SU-DHL-6 (cell line): Measurements from ENCODE around the gene EMILIN2.

Experiments
- H2AFZ ChIP-seq: fragments of 200-600 bp; sonication (generic); 2 replicates; pipeline ENCODE4 v1.6.1; 2014; ENCODE audit warnings: low read depth, mild to moderate bottlenecking, moderate library complexity, mixed read lengths, antibody characterized with exemption, low read length; ENCODE audit not compliant: severe bottlenecking
- H3F3A ChIP-seq: fragments of 200-600 bp; shearing (Covaris generic); 2 replicates; pipeline ENCODE4 v1.6.0; 2016; ENCODE audit warnings: antibody characterized with exemption, mild to moderate bottlenecking; ENCODE audit not compliant: insufficient read depth
- H3K27ac ChIP-seq: fragments of 200-600 bp; sonication (generic); 2 replicates; pipeline ENCODE4 v1.5.1; 2016; ENCODE audit warnings: low read depth, mild to moderate bottlenecking, low read length, moderate library complexity, mixed read lengths
- H3K27me3 ChIP-seq: fragments of 200-600 bp; sonication (generic), shearing (Covaris generic); 2 replicates; pipeline ENCODE4 v1.6.0; 2014; ENCODE audit warnings: mild to moderate bottlenecking, low read length
- H3K36me3 ChIP-seq: fragments of 200-600 bp; sonication (generic); 2 replicates; pipeline ENCODE4 v1.6.1; 2014; ENCODE audit warnings: mild to moderate bottlenecking, low read length, mixed read lengths
- H3K4me2 ChIP-seq: fragments of 300-600, 200-600 bp; shearing (Covaris generic), sonication (generic); 2 replicates; pipeline ENCODE4 v1.6.0; 2014; ENCODE audit warnings: low read length, low read depth, mild to moderate bottlenecking; ENCODE audit not compliant: poor library complexity, severe bottlenecking
- H3K4me3 ChIP-seq: fragments of 200-600 bp; sonication (generic); 2 replicates; pipeline ENCODE4 v1.5.1; 2014; ENCODE audit warnings: antibody characterized with exemption, low read length, mild to moderate bottlenecking, mixed read lengths; ENCODE audit not compliant: insufficient read depth, poor library complexity, severe bottlenecking
- H3K79me2 ChIP-seq: fragments of 200-600 bp; sonication (generic); 2 replicates; pipeline ENCODE4 v1.6.1; 2014; ENCODE audit warnings: mild to moderate bottlenecking, low read length, moderate library complexity; ENCODE audit not compliant: insufficient read depth
- H3K9ac ChIP-seq: fragments of 200-600 bp; sonication (generic); 2 replicates; pipeline ENCODE4 v1.7.0; 2014; ENCODE audit warnings: mild to moderate bottlenecking, low read length
- H3K9me2 ChIP-seq: fragments of 200-600 bp; sonication (generic); replicated peaks from 2 replicates; pipeline ENCODE4 v1.6.1; 2014; ENCODE audit warnings: low read length; ENCODE audit not compliant: insufficient read depth
- H3K9me3 ChIP-seq: fragments of 200-600 bp; sonication (generic); 2 replicates; pipeline ENCODE4 v1.6.1; 2014; ENCODE audit warnings: low read length, mixed read lengths; ENCODE audit not compliant: insufficient read depth
- H4K20me1 ChIP-seq: fragments of 200-600 bp; sonication (generic); 2 replicates; pipeline ENCODE4 v1.6.1; 2014; ENCODE audit warnings: low read depth, mild to moderate bottlenecking, antibody characterized with exemption, low read length, moderate library complexity, mixed read lengths
- CTCF ChIP-seq: fragments of 200-600 bp; sonication (generic); IDR thresholded peaks from one replicate; pipeline ENCODE4 v1.5.1; 2017; ENCODE audit warnings: antibody characterized with exemption, mild to moderate bottlenecking, low read length, moderate library complexity; ENCODE audit not compliant: insufficient read depth, poor library complexity, severe bottlenecking
- EZH2phosphoT487 ChIP-seq: fragments of 200-600 bp; sonication (generic), shearing (Covaris generic); conservative IDR thresholded peaks from 2 replicates; pipeline ENCODE4 v1.6.1; 2018; ENCODE audit warnings: mild to moderate bottlenecking, antibody characterized with exemption, low read length, moderate library complexity, mixed read lengths

EMILIN2 gene

GRCh38 chr18:2954869-2955645 is 108.3 kb downstream of the EMILIN2 start:
- Histone ChIP-seq H3F3A (no peaks in the 10 kb centered on the region), H3K27ac (no peak overlapping the region), H3K79me2 (no peaks in the 10 kb centered on the region), H3K9me3 (no peaks in the 10 kb centered on the region), H3K36me3 (peaks cover 8% of the 10 kb centered on the region; the same call in 1 of the 2 replicates), H3K27me3 (no peaks in the 10 kb centered on the region), H3K4me2 (no peak overlapping the region), H3K4me3 (no peak overlapping the region), H2AFZ (no peak overlapping the region), H3K9me2 (no peaks in the 10 kb centered on the region), H4K20me1 (no peaks in the 10 kb centered on the region), H3K9ac (no peak overlapping the region)
- TF ChIP-seq EZH2phosphoT487 (no peak), CTCF (no peak)

GRCh38 chr18:2956056-2956455 is 109.2 kb downstream of the EMILIN2 start:
- no peaks in the 10 kb centered on the region for H3K9me3 ChIP-seq
- no peaks in the 10 kb centered on the region for H3K9me2 ChIP-seq
- no peaks in the 10 kb centered on the region for H4K20me1 ChIP-seq
- peaks cover 4% of the 10 kb centered on the region; the same call in 1 of the 2 replicates for H3F3A ChIP-seq
- TF ChIP-seq EZH2phosphoT487 (no peak), CTCF (no peak)
- H3K9ac ChIP-seq: no peak overlapping the region
- peaks cover 8% of the 10 kb centered on the region; the same call in 1 of the 2 replicates for H3K36me3 ChIP-seq
- no peak overlapping the region for H3K4me2 ChIP-seq
- H2AFZ ChIP-seq: no peak overlapping the region
- H3K4me3 ChIP-seq: no peak overlapping the region
- no peaks in the 10 kb centered on the region for H3K27me3 ChIP-seq
- H3K79me2 ChIP-seq: 0 out of 2 replicates have a peak, but pooled peaks cover 2% of the 10 kb centered on the region
- no peak overlapping the region for H3K27ac ChIP-seq

- 0 out of 2 replicates have a peak overlapping the region, but pooled peaks have one; percentile 5 for H3K27ac ChIP-seq
Observed at GRCh38 chr18:2958819-2959298, 112.1 kb downstream of the EMILIN2 start.

More at GRCh38 chr18:2958819-2959298, 112.1 kb downstream of the EMILIN2 start:
- Histone ChIP-seq H3K4me3 (no peak overlapping the region), H4K20me1 (peaks cover 5% of the 10 kb centered on the region; the same call in 1 of the 2 replicates), H3K9ac (no peak overlapping the region), H3K9me3 (no peaks in the 10 kb centered on the region), H3K27me3 (no peaks in the 10 kb centered on the region), H3F3A (peaks cover 4% of the 10 kb centered on the region; the same call in 1 of the 2 replicates), H3K79me2 (peaks cover 14% of the 10 kb centered on the region; the same call in 1 of the 2 replicates), H2AFZ (no peak overlapping the region), H3K4me2 (no peak overlapping the region), H3K9me2 (no peaks in the 10 kb centered on the region), H3K36me3 (peaks cover 5% of the 10 kb centered on the region; the same call in 1 of the 2 replicates)
- TF ChIP-seq EZH2phosphoT487 (no peak), CTCF (no peak)
